Esophagus muscularis mucosa (tissue), 3 donors: ENCODE measurements around the gene PRR35.

Experiments used
- POLR2A ChIP-seq: fragments of 450-650 bp; IDR thresholded peaks from one replicate; pipeline ENCODE4 v1.6.1; 2017; ENCODE audit warnings: antibody characterized with exemption, moderate library complexity, mild to moderate bottlenecking, low read depth
- POLR2AphosphoS5 ChIP-seq, 2 donors: sonication (generic); formaldehyde crosslinking; IDR thresholded peaks; one replicate each; pipeline ENCODE4 v1.6.1; 2017; ENCODE audit warnings: antibody characterized with exemption in 2 of 2
- TF ChIP-seq, protein P1 (sequence below), 3 experiments: fragments of 200-600 bp in 2 of 3; fragments of 450-650 bp in 1 of 3; sonication (generic) in 2 of 3; IDR thresholded peaks; one replicate each; pipeline ENCODE4 v1.5.1; 2017 to 2019; ENCODE audit warnings: antibody characterized with exemption in 3 of 3, mild to moderate bottlenecking in 2 of 3, moderate library complexity in 1 of 3

DNA sequence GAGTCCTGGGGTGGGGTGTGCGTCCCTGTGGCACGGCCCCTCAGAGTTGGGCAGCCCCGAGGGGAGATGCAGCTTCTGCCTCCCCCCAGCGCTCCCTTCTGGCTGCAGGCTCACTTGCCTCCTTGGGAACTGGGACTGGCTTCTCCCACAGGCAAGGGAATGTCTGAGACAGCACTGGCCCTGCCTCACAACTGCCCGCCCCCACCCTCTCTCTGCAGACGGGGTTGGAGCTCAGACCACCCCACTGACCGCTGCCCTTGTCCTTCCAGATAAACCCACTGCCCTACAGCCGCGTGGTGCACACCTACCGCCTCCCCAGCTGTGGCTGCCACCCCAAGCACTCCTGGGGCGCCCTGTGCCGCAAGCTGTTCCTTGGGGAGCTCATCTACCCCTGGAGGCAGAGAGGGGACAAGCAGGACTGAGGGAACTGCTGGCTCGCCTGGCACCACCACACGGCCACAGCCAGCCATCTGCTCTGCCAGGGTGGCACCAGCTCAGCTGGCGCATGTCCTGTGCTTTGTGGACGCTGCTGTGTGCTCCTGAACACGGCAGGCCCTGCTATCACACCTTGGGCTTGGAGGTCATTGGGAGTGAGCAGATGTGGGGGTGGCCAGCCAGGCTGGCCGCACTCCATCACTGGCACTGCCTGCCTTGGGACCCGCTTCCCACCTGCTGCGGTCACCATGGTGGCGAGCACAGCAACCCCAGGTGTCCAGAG, 22.6 kb downstream of the PRR35 start:
- TF ChIP-seq, protein P1, sequence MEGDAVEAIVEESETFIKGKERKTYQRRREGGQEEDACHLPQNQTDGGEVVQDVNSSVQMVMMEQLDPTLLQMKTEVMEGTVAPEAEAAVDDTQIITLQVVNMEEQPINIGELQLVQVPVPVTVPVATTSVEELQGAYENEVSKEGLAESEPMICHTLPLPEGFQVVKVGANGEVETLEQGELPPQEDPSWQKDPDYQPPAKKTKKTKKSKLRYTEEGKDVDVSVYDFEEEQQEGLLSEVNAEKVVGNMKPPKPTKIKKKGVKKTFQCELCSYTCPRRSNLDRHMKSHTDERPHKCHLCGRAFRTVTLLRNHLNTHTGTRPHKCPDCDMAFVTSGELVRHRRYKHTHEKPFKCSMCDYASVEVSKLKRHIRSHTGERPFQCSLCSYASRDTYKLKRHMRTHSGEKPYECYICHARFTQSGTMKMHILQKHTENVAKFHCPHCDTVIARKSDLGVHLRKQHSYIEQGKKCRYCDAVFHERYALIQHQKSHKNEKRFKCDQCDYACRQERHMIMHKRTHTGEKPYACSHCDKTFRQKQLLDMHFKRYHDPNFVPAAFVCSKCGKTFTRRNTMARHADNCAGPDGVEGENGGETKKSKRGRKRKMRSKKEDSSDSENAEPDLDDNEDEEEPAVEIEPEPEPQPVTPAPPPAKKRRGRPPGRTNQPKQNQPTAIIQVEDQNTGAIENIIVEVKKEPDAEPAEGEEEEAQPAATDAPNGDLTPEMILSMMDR (IDR thresholded peaks at IDR 0.05): no peak
- TF ChIP-seq POLR2AphosphoS5 (IDR thresholded peaks at IDR 0.05): no peak
- TF ChIP-seq POLR2A: no peak
